Mesodermal cell (in vitro differentiated cells): ENCODE results near the gene NECAB3.

ENCODE experiments used
- H3K27ac ChIP-seq: 2 replicates; pipeline ENCODE4 v1.7.0; 2013; ENCODE audit warnings: mild to moderate bottlenecking, low read depth, low read length, moderate library complexity; ENCODE audit not compliant: severe bottlenecking
- H3K36me3 ChIP-seq: 2 replicates; pipeline ENCODE4 v1.7.1; 2013; ENCODE audit warnings: mild to moderate bottlenecking, low read length, moderate library complexity; ENCODE audit not compliant: control insufficient read depth, insufficient read depth
- H3K4me1 ChIP-seq: one replicate; pipeline ENCODE4 v1.7.1; 2013; ENCODE audit warnings: mild to moderate bottlenecking, low read length; ENCODE audit not compliant: insufficient read depth, control insufficient read depth, poor library complexity, severe bottlenecking
- H3K4me3 ChIP-seq: 2 replicates; pipeline ENCODE4 v1.7.0; 2013; ENCODE audit warnings: low read length, control low read depth, mild to moderate bottlenecking; ENCODE audit not compliant: insufficient read depth, poor library complexity, severe bottlenecking; ENCODE audit errors: extremely low read depth
- H3K9me3 ChIP-seq: 2 replicates; pipeline ENCODE4 v1.7.1; 2013; ENCODE audit warnings: mild to moderate bottlenecking, low read length, moderate library complexity; ENCODE audit not compliant: control insufficient read depth
- WGBS, 2 experiments: methylation state at CpG; one replicate each; pipeline ENCODE4 v1.1.5; 2013; ENCODE audit warnings: missing lambda C conversion rate in 2 of 2; ENCODE audit not compliant: insufficient coverage in 2 of 2; 5-methylcytosine and 5-hydroxymethylcytosine counted together

Gene NECAB3

GRCh38 chr20:33626190-33626589, 48.0 kb downstream of the NECAB3 start:
- Histone ChIP-seq H3K27ac (no peak overlapping the region), H3K4me1 (no peaks in the 10 kb centered on the region), H3K36me3 (peaks cover 56% of the 10 kb centered on the region), H3K9me3 (no peaks in the 10 kb centered on the region), H3K4me3 (no peak overlapping the region)
- 95 to 97% methylated on average over 4 of the region's 4 CpGs for WGBS, 2 experiments

GRCh38 chr20:33624399-33624798, 49.8 kb downstream of the NECAB3 start:
- Histone ChIP-seq H3K4me3 (no peak overlapping the region), H3K4me1 (no peaks in the 10 kb centered on the region), H3K36me3 (peaks cover 41% of the 10 kb centered on the region), H3K9me3 (no peaks in the 10 kb centered on the region), H3K27ac (no peak overlapping the region)
- WGBS, 2 experiments, result no CpG with 5 or more reads among the region's 3 CpGs

- Histone ChIP-seq H3K36me3 (peaks cover 31% of the 10 kb centered on the region), H3K4me3 (no peak overlapping the region), H3K27ac (no peak overlapping the region), H3K4me1 (no peaks in the 10 kb centered on the region), H3K9me3 (no peaks in the 10 kb centered on the region)
- 96 to 99% methylated on average over 7 to 8 of the region's 10 CpGs for WGBS, 2 experiments
Observed at GRCh38 chr20:33622705-33623365, 51.4 kb downstream of the NECAB3 start.

- H3K9me3 ChIP-seq, result no peaks in the 10 kb centered on the region
- no peak overlapping the region for H3K4me3 ChIP-seq
- H3K4me1 ChIP-seq, result no peaks in the 10 kb centered on the region
- H3K27ac ChIP-seq, result no peak overlapping the region
- 89 to 97% methylated on average over 3 to 4 of the region's 4 CpGs for WGBS, 2 experiments
- peaks cover 23% of the 10 kb centered on the region for H3K36me3 ChIP-seq
Observed at GRCh38 chr20:33621717-33622400, 52.4 kb downstream of the NECAB3 start.

DNA sequence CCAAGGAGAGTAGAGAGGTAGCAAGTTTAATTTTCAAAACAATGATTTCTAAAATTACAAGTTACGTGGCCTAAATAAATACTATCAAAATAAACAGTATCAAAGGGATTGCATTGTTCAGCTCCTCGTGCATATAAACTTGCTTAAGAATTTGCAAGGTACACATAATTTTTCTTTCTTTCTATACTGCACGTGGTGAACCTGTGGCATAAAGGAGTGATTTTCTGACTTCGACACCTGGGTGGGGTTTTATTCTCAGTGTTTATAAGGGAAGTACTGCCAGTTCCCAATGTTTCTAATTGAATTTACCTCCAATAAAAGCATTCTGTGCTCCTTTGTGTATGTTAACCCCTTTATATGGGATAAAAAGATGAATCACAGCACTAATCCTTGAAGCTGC, 62.2 kb downstream of the NECAB3 start:
- H3K36me3 ChIP-seq, result peaks cover 38% of the 10 kb centered on the region
- no peak overlapping the region for H3K27ac ChIP-seq
- H3K4me1 ChIP-seq, result no peaks in the 10 kb centered on the region
- 80 to 100% methylated on average over 1 of the region's 4 CpGs for WGBS, 2 experiments
- H3K4me3 ChIP-seq, result no peak overlapping the region
- no peaks in the 10 kb centered on the region for H3K9me3 ChIP-seq

DNA sequence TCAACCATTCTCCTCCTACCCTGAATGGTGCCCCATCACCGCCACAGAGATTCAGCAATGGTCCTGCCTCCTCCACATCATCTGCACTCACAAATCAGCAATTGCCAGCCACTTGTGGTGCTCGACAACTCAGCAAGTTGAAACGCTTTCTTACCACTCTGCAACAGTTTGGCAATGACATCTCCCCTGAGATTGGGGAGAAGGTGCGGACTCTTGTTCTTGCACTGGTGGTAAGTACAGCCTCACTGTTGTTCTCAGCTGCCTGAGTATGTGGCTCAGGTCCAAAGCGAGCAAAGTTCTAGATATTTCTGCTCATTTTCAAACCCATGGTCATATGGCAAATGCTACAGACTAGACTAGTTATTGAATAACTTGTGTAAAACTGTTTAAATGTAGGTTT, 63.1 kb downstream of the NECAB3 start:
- Histone ChIP-seq H3K27ac (no peak overlapping the region), H3K36me3 (peaks cover 37% of the 10 kb centered on the region), H3K9me3 (no peaks in the 10 kb centered on the region), H3K4me3 (no peak overlapping the region), H3K4me1 (no peaks in the 10 kb centered on the region)
- WGBS, 2 experiments, result 90 to 97% methylated on average over 2 to 4 of the region's 5 CpGs

- H3K36me3 ChIP-seq, result peaks cover 31% of the 10 kb centered on the region
- H3K4me3 ChIP-seq, result no peak overlapping the region
- 98 to 100% methylated on average over 2 of the region's 2 CpGs for WGBS, 2 experiments
Observed at GRCh38 chr20:33609504-33609903, 64.7 kb downstream of the NECAB3 start.

More at GRCh38 chr20:33609504-33609903, 64.7 kb downstream of the NECAB3 start:
- no peak overlapping the region for H3K27ac ChIP-seq
- no peaks in the 10 kb centered on the region for H3K4me1 ChIP-seq
- H3K9me3 ChIP-seq, result no peaks in the 10 kb centered on the region
